IPS-18c (cell line): ENCODE results near the gene FCAMR.

Source experiments
- H3K4me3 ChIP-seq: 2 replicates; pipeline ENCODE4 v1.7.0; 2013; ENCODE audit warnings: low read depth, mild to moderate bottlenecking, low read length, moderate library complexity; ENCODE audit not compliant: insufficient read depth
- H3K9me3 ChIP-seq: one replicate; pipeline ENCODE4 v1.6.1; 2013; ENCODE audit warnings: mild to moderate bottlenecking, low read length, moderate library complexity; ENCODE audit not compliant: control insufficient read depth, insufficient read depth

The FCAMR gene

DNA sequence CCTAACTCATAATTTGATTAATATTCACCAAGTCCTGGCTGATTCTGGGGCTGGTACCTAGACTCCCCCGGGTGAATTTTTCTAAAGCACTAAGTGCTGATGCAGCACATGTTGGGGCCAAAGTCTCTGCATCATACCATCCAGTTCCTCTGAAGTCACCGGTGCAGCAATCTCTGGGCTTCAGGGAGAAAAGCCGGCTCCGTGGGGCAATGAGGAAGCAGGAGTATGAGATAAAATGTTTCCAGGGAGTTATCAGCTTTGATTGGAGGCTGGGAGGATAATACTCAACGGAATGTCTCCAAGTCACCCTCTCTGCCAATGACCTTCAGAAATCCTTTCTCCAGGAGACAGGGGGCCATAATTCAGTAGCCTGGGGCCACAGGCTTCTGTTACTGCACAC lies 1.2 kb downstream of the FCAMR start:
- Histone ChIP-seq H3K4me3 (no peak overlapping the region), H3K9me3 (no peaks in the 10 kb centered on the region)

DNA sequence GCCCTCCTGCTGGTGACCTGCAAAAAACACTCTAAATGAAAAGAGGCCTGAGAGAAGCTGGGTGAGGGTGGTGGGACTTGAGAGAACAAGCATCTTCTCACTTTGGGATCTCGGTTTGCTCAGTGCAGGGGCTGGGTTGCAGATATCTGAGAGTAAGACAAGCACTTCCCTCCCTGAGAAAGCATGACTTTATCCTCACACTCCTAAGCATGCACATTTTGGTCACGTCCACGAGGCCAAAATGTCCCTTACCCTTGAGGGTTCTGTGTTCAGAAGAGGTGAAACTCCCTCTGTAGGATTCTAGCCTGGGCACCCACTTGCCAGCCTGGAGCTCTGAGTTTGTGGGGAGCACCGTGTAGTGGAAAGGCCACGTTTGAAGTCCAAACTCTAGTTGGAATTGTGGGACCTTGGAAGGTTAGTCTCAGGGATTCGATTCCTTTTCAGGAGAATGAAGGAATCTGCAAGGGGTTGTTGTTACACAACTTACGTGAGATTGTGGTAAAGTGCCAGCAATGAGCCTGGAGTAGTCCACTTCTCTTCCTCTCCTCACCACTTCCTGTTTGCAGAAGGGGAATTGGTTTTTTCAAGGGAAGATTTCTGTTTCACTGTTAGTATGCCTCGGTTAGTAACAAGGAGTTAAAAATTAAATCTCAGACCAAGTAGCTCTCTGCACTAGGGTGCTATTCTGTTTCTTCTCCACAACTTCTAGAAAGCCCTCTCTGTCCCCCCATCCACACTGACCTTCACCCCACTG lies 3.0 kb downstream of the FCAMR start:
- H3K9me3 ChIP-seq = no peaks in the 10 kb centered on the region
- no peak overlapping the region for H3K4me3 ChIP-seq

DNA sequence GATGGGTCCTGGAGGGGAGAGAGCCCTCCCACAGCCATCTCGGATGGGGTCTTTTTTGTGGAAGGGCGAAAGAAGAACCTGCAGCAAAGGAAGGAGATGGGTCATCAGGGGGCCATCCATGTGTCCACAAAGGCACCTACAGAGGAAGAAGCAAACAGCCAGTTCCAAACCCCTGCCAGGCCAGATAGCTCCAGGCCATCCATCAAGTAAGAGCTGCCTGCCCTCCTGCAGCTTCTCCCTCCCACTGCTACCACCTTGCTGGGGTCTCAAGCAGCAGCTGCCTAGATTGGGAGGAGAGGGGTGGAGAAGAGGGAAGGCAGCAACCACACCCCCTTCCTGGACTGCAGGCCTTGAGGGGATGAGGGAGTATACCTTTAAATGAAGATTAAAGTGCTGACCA lies 4.5 kb downstream of the FCAMR start:
- Histone ChIP-seq H3K4me3 (no peak overlapping the region), H3K9me3 (no peaks in the 10 kb centered on the region)

DNA sequence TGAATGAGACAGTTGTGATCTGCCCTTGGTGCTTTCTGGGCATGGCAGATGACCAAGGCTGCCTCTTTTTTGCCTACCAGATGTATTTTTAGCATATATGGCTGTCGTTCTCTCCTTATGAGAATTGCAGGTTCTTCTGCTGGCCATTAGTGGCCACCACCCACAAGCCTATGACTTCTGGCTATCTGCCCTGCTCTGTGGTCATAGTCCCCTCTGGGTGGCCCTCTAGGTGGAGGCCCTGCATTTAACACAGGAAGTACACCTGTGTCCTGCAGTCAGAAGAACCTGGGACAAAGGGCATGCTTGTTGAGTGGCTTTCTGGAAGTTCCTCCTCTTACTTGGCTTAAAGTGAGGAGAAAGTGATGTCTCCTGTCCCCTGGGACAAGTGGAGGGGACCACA lies 6.5 kb downstream of the FCAMR start:
- no peaks in the 10 kb centered on the region for H3K9me3 ChIP-seq

DNA sequence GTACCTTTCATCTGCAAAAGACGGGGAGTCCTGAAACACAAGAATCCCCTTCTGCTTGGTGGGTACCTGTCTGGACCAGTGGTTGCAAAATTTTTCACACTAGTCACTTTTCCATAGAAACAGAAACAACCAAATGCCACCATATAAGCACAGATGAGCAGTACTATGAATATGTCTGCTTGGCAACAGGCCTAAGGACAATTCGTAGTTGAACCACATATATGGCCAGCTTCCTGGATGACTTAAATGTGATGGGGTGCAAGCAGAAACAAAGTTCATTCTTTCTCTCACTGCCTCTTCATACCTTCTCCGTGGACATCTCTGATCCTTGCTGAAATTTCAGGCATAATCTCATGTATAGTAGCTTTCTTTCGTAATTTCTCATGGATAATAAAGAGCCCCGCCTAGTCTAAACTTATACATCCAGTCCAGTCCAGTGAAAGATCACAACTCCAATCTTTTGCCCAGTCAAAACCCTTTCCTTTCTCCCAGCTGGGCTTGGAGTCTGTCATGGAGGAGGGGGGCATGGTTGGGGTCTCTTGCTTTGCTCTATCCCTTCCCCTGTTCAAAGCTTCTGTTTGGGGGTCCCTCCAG lies 7.0 kb downstream of the FCAMR start:
- Histone ChIP-seq H3K4me3 (no peak overlapping the region), H3K9me3 (no peaks in the 10 kb centered on the region)

More for the DNA sequence above, 6.5 kb downstream of the FCAMR start:
- H3K4me3 ChIP-seq = no peak overlapping the region

DNA sequence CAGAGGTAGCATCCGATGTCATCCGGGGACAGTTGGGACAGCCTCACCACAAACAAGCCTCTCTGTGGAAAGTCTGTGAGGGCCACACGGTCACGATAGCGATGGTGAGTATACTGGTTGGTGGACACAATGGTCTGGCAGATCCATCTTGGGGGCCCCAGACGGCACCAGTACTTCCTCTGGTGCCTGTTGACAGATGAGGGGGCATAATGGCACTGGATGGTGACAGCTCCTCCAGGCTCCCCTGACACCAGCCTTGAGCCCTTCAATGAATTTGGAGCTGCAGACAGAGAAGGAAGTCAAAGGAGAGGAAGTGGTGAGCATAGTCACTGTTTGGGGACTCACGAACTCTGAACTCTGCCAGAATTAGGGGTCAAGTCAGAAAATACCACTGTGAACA lies 8.0 kb downstream of the FCAMR start:
- no peaks in the 10 kb centered on the region for H3K9me3 ChIP-seq
- no peak overlapping the region for H3K4me3 ChIP-seq

DNA sequence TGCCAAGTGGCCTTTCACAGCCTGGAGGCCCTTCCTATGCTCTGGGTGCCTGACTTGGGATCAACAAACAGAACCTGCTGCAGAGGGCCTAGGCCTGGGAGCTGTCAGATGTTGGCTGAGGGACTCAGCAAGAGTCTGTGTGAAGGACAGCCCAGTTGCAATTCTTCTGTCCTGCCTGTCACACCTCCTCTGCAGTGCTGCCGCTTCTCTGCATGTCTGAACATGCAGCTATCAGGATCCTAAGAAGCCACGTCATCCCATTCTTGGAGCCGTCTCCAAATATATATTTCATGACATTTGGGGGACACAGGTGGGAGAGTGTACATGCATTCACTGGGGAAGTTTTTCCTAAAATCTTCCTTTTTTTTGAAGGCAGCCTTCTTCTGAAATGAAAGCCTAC lies 8.6 kb downstream of the FCAMR start:
- H3K4me3 ChIP-seq = no peak overlapping the region
- no peaks in the 10 kb centered on the region for H3K9me3 ChIP-seq

DNA sequence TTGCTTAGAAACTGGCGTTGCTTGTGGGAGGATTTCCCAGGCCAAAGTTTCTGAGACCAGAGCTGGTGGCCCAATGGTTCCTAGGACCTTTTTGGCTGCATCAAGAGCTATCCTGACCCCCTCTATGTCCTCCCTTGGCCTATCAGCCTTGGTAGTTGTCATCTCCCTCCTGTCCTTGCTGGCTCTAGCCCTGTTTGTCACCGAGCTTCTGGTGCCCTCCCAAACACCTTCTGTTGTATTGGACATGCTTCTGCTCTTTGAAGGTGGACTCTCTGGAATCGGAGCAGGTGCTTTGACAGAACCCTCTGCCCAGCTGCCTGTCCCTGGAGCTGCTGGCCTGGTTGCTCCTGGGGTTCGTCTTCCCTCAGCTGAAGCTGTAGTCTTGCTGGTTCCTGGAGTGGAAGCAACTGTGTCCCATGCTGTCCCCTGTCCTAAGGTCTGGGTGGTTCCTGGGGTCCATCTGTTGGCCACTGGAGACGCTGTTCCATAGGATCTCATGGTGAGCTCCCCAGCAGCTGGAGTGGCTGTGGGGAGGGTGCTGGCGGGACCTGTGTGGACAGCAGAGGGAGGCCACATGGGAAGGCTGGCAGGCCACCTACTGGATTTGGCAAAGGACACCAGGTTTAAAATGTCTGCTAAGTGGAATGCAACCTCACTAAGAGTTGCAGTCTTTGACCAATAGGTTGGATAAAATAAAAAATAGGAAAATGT lies 9.4 kb downstream of the FCAMR start:
- Histone ChIP-seq H3K9me3 (no peaks in the 10 kb centered on the region), H3K4me3 (no peak overlapping the region)

DNA sequence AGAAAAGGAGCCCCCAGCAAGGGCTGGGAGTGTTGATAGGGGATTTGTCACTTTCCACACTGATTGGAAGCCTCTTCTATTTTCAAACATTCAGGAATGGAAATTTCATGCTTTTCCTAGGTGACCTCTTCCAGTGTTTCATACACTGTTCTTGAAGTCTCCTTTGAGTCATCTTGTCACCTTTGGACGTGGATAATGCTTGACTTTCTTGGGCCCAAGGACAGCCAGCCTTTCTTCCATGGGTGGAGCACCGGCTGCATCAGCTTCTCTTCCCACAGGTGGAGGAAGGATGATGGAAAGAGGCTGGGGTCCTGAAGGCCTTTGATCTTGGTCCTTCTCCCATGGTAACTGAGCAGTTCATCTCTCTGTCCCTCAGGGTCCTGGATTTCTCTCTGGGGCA lies 12.1 kb downstream of the FCAMR start:
- no peak overlapping the region for H3K4me3 ChIP-seq
- H3K9me3 ChIP-seq = no peaks in the 10 kb centered on the region

DNA sequence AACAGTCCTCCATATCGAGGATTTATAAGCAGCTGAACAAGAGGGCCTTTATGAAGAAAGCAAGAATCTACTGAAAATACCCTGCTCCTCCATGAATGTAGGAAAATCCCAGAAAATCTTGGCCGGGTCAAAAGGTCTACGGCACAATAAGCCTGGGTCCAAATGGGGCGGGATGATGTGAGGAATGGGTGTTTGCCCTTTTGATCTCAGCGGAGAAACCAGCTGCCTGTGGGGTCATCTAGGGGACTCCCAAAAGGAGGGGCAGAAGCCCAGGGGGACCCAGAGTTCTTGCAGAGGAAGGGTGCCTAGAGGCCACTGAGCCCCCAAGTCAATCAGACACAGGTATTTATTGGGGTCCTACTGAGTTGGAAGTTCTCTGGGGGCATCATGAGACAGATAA lies 12.6 kb downstream of the FCAMR start:
- H3K9me3 ChIP-seq = no peaks in the 10 kb centered on the region

DNA sequence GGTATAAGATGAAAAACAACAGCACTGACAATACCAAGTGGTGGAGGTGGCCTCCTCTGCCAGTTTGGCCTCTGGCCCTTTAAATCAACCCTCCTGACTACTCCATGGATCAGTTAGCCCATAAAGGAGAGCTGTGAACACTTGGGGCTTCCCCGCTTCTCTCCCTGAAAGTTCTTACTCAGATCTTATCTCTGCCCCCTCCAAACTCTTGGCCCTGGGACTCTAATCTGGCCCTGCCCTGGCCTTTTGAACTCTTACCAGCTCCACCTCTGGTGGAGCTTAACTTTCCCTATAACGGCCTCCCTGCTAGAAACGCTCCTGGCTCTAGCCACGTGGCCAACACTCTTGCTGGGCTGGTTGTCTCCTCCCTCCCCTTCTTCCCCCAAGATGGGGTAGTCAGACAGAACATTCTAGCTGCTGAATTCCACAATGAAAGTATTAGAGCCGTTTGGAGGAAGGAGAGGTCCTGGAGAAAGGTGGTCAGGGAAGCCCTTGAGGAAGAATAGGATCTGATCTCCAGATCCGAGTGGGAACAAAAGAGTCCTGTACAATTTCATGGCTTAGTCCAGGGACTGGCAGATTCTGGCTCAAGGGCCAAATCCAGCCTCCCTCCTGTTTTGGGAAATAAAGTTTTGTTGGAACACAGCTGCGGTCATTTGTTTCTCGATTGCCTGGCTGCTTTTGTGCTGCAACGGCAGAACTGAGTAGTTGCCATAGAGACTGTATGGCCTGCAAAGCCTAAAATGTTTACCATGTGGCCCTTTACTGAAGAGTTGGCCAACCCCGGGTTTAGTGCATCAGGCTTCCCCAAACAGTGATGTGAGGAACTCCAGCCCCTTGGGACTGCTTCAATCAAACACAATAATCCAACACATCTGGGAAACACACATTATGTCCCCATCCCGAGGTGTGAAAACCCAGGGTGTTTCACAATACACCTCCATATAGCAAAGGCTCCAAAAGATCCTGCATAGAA lies 14.5 kb downstream of the FCAMR start:
- peaks cover 4% of the 10 kb centered on the region for H3K9me3 ChIP-seq
- no peak overlapping the region for H3K4me3 ChIP-seq

More for the DNA sequence above, 12.6 kb downstream of the FCAMR start:
- no peak overlapping the region for H3K4me3 ChIP-seq

DNA sequence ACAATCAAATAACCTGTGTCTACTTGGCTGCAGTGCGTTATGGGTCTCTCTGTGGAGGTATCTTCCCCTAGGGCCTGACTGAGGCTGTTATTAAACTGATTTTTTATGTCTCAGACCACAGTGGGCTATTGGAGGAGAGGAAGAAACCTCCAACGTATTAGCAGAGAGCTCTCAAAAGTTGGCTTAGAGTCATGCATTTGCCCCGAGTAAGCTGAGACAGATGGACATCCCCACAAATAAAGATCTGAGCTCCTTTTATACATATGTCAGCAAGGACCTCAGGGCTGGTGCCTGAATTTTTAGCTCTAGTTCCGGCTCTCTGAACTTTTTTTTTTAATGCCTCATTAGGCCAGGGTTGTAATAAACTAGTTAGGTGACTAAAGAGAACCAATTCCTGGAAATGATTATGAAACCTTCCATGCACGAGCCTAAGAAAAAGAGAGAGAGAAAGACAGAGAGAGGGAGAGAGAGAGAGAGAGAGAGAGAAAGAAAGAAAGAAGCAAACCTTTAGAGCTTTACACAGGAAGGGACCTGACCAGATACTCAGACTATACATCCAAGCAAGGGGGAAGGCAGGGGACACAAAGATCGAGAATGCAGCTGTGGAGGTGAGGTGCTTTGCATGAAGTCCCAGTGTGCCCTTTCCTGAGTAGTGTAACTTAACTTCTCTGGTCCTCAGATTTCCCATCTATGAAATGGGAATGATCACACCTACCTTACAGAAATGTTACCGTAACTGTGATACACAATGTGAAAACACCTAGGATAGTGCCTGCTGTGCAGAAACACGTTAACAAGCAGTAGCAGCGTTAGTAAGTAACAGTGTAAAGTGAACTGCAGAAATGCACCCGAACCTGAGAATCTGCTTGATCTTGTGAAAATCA lies 15.6 kb downstream of the FCAMR start:
- Histone ChIP-seq H3K4me3 (no peak overlapping the region), H3K9me3 (peaks cover 4% of the 10 kb centered on the region)

DNA sequence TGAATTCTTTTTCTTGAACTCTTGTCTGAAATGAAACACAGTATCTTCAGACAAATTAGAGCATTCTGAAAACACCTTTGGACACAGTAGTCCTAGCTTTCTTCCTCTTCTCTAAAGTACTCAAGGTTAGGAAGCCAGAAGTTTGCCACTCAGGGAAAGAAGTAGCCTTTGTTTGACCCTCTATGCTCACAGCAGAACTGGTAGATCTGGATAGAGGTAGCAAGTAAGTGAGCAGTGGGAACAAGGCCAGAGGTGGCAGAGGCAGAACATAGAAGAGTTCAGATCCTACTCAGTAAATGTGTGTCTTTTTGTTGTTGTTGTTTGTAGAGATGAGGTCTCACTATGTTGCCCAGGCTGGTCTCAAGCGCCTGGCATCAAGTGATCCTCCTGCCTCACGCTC lies 16.6 kb downstream of the FCAMR start:
- Histone ChIP-seq H3K9me3 (peaks cover 4% of the 10 kb centered on the region), H3K4me3 (no peak overlapping the region)

DNA sequence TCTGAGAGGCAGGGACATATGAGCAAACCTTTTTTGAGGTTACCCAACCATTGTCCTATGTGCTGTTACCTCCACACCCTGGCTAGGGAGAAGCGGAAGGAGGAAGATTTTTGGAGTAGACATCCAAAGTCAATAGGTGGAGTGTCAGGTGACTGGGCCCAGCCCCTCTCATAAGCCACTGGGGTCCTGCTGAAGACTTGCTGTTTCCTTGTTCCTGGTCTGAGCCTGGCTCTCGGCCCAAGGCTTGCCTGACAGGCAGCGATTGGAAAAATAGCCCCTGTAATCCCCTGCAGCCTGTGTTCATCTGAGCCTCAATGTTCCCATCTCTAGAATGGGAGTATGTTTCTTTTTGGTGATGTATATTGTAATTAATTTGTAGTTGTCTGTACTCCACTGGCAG lies 17.1 kb downstream of the FCAMR start:
- no peak overlapping the region for H3K4me3 ChIP-seq

DNA sequence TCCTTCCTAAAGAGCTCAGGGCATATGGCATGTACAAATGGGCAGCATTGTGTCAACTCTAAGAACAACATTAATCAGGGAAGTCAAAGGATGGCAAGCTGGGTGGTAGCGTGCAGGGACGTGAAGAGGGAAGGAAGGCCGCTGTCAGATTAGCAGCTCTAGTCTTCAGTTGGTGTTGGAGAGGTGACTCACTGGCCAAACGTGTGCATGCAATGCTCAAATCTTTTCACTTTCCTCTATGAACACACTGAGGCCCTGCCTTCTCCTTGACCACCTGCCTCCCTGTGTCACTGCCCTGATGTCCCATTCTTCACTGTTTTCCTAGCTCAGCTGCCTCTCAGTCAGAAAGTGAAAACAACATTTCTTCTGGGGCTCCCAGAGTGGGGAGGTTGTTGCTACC lies 18.1 kb downstream of the FCAMR start:
- peaks cover 4% of the 10 kb centered on the region for H3K9me3 ChIP-seq
- no peak overlapping the region for H3K4me3 ChIP-seq

More for the DNA sequence above, 17.1 kb downstream of the FCAMR start:
- H3K9me3 ChIP-seq = peaks cover 4% of the 10 kb centered on the region

DNA sequence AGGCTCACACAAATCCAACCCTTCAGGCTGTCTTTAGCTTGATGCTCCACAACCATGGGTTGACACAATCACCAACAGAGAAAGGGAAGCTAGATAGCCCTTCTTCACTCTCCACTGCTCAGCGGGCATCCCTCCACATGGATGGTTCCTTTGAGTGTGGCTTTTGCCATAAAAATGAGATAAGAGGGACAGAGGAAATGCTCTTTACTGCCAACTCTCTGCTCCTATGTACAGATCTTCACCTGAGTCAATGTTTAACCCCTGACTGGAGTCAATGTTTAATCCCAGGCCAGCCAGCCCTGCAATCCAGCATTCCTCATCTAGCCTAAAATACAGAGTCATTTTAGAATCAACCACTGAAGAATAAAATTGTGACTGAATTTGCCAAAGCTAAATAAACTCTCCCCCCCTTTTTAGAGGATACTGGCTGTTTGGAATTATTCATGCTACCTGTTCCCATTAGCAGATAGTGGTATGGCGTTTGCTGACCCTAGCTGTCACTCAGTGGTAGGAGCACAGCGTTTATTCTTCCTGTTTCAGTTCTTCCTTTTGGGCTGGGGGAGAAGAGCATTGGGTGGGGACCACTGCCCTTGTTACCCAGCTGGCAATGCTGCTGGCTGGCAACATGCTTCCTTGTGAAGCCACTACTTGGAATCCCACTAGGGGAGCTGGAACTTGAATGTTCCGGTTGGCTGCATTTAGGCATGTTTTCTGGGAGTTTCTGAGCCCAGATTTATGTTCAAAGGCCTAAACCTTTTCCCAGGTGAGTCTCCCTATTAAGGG lies 18.8 kb downstream of the FCAMR start:
- no peak overlapping the region for H3K4me3 ChIP-seq
- H3K9me3 ChIP-seq = peaks cover 4% of the 10 kb centered on the region
